ENCODE data around the gene OR13C2.
"Not testable (repeated sequence)": the region's sequence is repeated elsewhere in the genome, so short reads cannot be mapped to it uniquely, and the experiment has no call there.

The OR13C2 gene

GRCh38 chr9:104605527-104605926 is at the start of gene OR13C2:
TSS of gene OR13C2 (minus strand) at chr9:104605627. CDS start at chr9:104605627, 0 bp downstream.
- not testable (repeated sequence) for DNase-seq

- DNase-seq = no peak
Observed at GRCh38 chr9:104635456-104635855, 30.0 kb upstream of the OR13C2 start.

GRCh38 chr9:104633976-104634520 is 28.6 kb upstream of the OR13C2 start:
- DNase-seq = no peak

GRCh38 chr9:104625964-104626363 is 20.5 kb upstream of the OR13C2 start:
- DNase-seq = not testable (repeated sequence)

- DNase-seq = no peak
Observed at GRCh38 chr9:104618104-104618503, 12.7 kb upstream of the OR13C2 start, which contains the start of gene OR13C9. TSS of gene OR13C9 (minus strand) at chr9:104618204. CDS start at chr9:104618204, 0 bp downstream.

GRCh38 chr9:104617418-104617817 is 12.0 kb upstream of the OR13C2 start:
- DNase-seq = no peak

GRCh38 chr9:104611213-104611612 is 5.8 kb upstream of the OR13C2 start:
- DNase-seq = no peak

GRCh38 chr9:104608336-104608735 is 2.9 kb upstream of the OR13C2 start:
- no peak for DNase-seq

GRCh38 chr9:104606152-104606551 is 725 bp upstream of the OR13C2 start:
- DNase-seq = no peak

- no peak for DNase-seq
Observed at GRCh38 chr9:104604801-104605200, 626 bp downstream of the OR13C2 start.

GRCh38 chr9:104599313-104599712 is 6.1 kb downstream of the OR13C2 start, which contains the start of gene OR13C5:
TSS of gene OR13C5 (minus strand) at chr9:104599413. CDS start at chr9:104599413, 0 bp downstream.
- not testable (repeated sequence) for DNase-seq

GRCh38 chr9:104598749-104599148 is 6.7 kb downstream of the OR13C2 start:
- not testable (repeated sequence) for DNase-seq

- no peak for DNase-seq
Observed at GRCh38 chr9:104589626-104590025, 15.8 kb downstream of the OR13C2 start.

GRCh38 chr9:104586496-104587180 is 18.8 kb downstream of the OR13C2 start:
- no peak for DNase-seq

- DNase-seq = no peak
Observed at GRCh38 chr9:104580562-104580961, 24.9 kb downstream of the OR13C2 start.

GRCh38 chr9:104577263-104577662 is 28.2 kb downstream of the OR13C2 start:
- DNase-seq = no peak

- DNase-seq = no peak
Observed at GRCh38 chr9:104575456-104575855, 30.0 kb downstream of the OR13C2 start.

- no peak for DNase-seq
Observed at GRCh38 chr9:104572612-104573011, 32.8 kb downstream of the OR13C2 start.

- no peak for DNase-seq
Observed at GRCh38 chr9:104568868-104569267, 36.6 kb downstream of the OR13C2 start, which contains the start of gene OR13C8. TSS of gene OR13C8 (plus strand) at chr9:104569168. CDS start at chr9:104569168, 0 bp downstream.

GRCh38 chr9:104564358-104564757 is 41.1 kb downstream of the OR13C2 start:
- DNase-seq = no peak

GRCh38 chr9:104556830-104557634 is 48.4 kb downstream of the OR13C2 start:
- no peak for DNase-seq

GRCh38 chr9:104555521-104555920 is 49.9 kb downstream of the OR13C2 start:
- no peak for DNase-seq

All from T1000 (cell line).